PC-9 (cell line): ENCODE results near the gene EBF4.

ENCODE experiments used
- EZH2 ChIP-seq: fragments of 200-600 bp; sonication (generic); IDR thresholded peaks from 2 replicates; pipeline ENCODE4 v1.8.0; 2017; ENCODE audit warnings: antibody characterized with exemption, low read depth
- TF ChIP-seq, protein P1 (sequence below): fragments of 200-600 bp; sonication (generic); conservative IDR thresholded peaks from 2 replicates; pipeline ENCODE4 v1.6.1; 2017; ENCODE audit warnings: mixed run types, antibody characterized with exemption, mild to moderate bottlenecking, moderate library complexity

DNA sequence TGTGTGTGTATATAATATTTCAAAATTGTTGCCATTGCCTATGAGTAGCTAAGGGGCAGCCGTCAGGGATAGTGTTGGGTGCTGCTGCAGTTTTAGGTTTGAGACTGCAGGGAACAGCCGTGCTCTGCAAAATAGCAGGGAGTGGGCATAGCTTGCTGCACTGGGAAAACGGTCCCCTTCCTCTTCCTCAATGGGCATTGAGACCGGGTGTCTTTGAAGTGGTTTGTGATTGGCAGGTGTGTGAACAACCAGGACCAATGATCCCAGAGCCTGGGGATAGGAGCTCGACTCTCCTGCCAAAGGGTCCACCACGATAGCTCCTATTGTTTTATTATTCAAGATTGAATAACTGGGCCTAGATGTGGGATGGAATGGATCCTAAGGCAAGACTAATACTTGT lies 5.1 kb upstream of the EBF4 start:
- TF ChIP-seq, protein P1, sequence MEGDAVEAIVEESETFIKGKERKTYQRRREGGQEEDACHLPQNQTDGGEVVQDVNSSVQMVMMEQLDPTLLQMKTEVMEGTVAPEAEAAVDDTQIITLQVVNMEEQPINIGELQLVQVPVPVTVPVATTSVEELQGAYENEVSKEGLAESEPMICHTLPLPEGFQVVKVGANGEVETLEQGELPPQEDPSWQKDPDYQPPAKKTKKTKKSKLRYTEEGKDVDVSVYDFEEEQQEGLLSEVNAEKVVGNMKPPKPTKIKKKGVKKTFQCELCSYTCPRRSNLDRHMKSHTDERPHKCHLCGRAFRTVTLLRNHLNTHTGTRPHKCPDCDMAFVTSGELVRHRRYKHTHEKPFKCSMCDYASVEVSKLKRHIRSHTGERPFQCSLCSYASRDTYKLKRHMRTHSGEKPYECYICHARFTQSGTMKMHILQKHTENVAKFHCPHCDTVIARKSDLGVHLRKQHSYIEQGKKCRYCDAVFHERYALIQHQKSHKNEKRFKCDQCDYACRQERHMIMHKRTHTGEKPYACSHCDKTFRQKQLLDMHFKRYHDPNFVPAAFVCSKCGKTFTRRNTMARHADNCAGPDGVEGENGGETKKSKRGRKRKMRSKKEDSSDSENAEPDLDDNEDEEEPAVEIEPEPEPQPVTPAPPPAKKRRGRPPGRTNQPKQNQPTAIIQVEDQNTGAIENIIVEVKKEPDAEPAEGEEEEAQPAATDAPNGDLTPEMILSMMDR = no peak
- no peak for TF ChIP-seq EZH2
